Loucy (cell line): ENCODE data around the gene BID.

Experiments used
- CTCF ChIP-seq: fragments of 200-600 bp; sonication (generic); conservative IDR thresholded peaks from 2 replicates; pipeline ENCODE4 v1.5.1; 2014; ENCODE audit warnings: mild to moderate bottlenecking, antibody characterized with exemption, low read length
- EZH2phosphoT487 ChIP-seq: fragments of 200-600 bp; IDR thresholded peaks from 2 replicates; pipeline ENCODE4 v1.6.1; 2018; ENCODE audit warnings: antibody characterized with exemption, mild to moderate bottlenecking, moderate library complexity, borderline replicate concordance

DNA sequence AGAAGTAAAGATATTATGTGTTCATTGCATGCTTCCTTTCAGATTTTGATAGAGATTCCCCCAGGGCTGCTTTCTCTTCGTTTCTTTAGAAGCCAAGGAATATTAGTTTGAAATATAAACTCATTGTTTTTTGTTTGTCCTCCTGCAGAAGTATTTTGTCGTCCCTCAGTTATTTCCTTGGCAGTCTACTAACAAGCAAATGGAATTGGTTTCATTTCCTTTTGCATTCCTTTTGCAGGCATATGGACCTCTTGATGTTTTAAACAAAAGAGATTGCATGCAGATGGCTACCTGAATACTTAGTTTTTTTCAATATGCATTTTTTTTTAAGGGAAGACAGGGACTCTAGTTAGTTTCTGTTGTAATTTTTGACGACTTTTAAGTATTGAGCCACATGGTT, 73.5 kb downstream of the BID start:
- no peak for TF ChIP-seq CTCF
- no peak for TF ChIP-seq EZH2phosphoT487
